H1 (cell line): Measurements from ENCODE around the gene LRTM2. TPM values are rescaled to one million over a fixed set of nuclear protein-coding genes. Genes with fewer than 3 reads are reported as not detected.

Source experiments
- CTCF ChIA-PET: fragments of 300-600 bp; sonication (Branson Sonifier 250); formaldehyde crosslinking; loops from one replicate; lab custom pipeline; 2021; ENCODE audit not compliant: partially characterized antibody; lab: Charles Lee
- POLR2A ChIA-PET: fragments of 300-600 bp; sonication (Branson Sonifier 250); formaldehyde crosslinking; loops from one replicate; lab custom pipeline; 2021; ENCODE audit warnings: inconsistent platforms; ENCODE audit not compliant: partially characterized antibody; lab: Charles Lee
- DNase-seq, 2 experiments: peaks; one replicate each; pipeline versions ENCODE4 v3.0.0 to v3.0.0-alpha.2; 2010 to 2022; ENCODE audit warnings: low spot score in 2 of 2, low read depth in 1 of 2, mixed read lengths in 1 of 2
- FAIRE-seq: peaks from 2 replicates; lab custom pipeline; 2011; peaks lifted over from hg19 to GRCh38; lab: Jason Lieb, UNC
- H2AFZ ChIP-seq: 2 replicates; pipeline ENCODE4 v1.8.1; 2012; ENCODE audit warnings: low read length, inconsistent platforms
- H2AK5ac ChIP-seq: 2 replicates; pipeline ENCODE4 v1.6.1; 2013; ENCODE audit warnings: low read depth, low read length
- H2BK120ac ChIP-seq: replicated peaks from 2 replicates; pipeline ENCODE3; 2013; ENCODE audit warnings: low read depth, low read length, inconsistent platforms
- H2BK12ac ChIP-seq: 2 replicates; pipeline ENCODE4 v1.6.1; 2013; ENCODE audit warnings: low read depth, low read length
- H2BK15ac ChIP-seq: 2 replicates; pipeline ENCODE4 v1.6.1; 2013; ENCODE audit warnings: low read length
- H2BK20ac ChIP-seq: 2 replicates; pipeline ENCODE4 v1.6.1; 2013; ENCODE audit warnings: low read length
- H2BK5ac ChIP-seq: 2 replicates; pipeline ENCODE4 v1.6.1; 2013; ENCODE audit warnings: low read depth, low read length
- H3K14ac ChIP-seq: 2 replicates; pipeline ENCODE4 v1.6.1; 2013; ENCODE audit warnings: inconsistent platforms; ENCODE audit not compliant: insufficient read length
- H3K18ac ChIP-seq: 2 replicates; pipeline ENCODE4 v1.6.1; 2013; ENCODE audit warnings: low read length; ENCODE audit errors: extremely low read depth
- H3K23ac ChIP-seq: 2 replicates; pipeline ENCODE4 v1.6.1; 2013; ENCODE audit warnings: inconsistent platforms; ENCODE audit not compliant: insufficient read length
- H3K23me2 ChIP-seq: 2 replicates; pipeline ENCODE4 v1.6.1; 2013; ENCODE audit warnings: low read depth, low read length
- H3K27ac ChIP-seq: 2 replicates; pipeline ENCODE4 v1.6.1; 2011; ENCODE audit warnings: low read depth, low read length, inconsistent platforms
- H3K27me3 ChIP-seq, 4 experiments: replicated peaks in 1 of 4; 1 replicate in 1 of 4; 2 replicates in 3 of 4; pipeline versions ENCODE4 v1.6.1 to v1.8.1; 2011 to 2013; ENCODE audit warnings: low read length in 3 of 4, mild to moderate bottlenecking in 3 of 4, inconsistent platforms in 2 of 4, mixed read lengths in 2 of 4, moderate library complexity in 1 of 4; ENCODE audit not compliant: control insufficient read depth in 3 of 4, insufficient read depth in 3 of 4; ENCODE audit errors: extremely low read depth in 1 of 4
- H3K36me3 ChIP-seq, 4 experiments: 2 replicates each; pipeline versions ENCODE4 v1.6.1 to v1.8.1; 2011 to 2013; ENCODE audit warnings: mild to moderate bottlenecking in 4 of 4, low read length in 3 of 4, moderate library complexity in 2 of 4, control low read depth in 1 of 4, inconsistent platforms in 1 of 4; ENCODE audit not compliant: insufficient read depth in 4 of 4, control insufficient read depth in 2 of 4
- H3K4ac ChIP-seq: replicated peaks from 2 replicates; pipeline ENCODE3; 2013; ENCODE audit warnings: low read length, low read depth, mixed read lengths, inconsistent platforms; ENCODE audit not compliant: insufficient read length
- H3K4me1 ChIP-seq, 4 experiments: replicated peaks in 1 of 4; 1 replicate in 1 of 4; 2 replicates in 3 of 4; pipeline versions ENCODE4 v1.6.1 to v1.8.1; 2011 to 2013; ENCODE audit warnings: low read length in 3 of 4, inconsistent platforms in 2 of 4, mixed read lengths in 1 of 4; ENCODE audit not compliant: insufficient read depth in 4 of 4, control insufficient read depth in 3 of 4
- H3K4me2 ChIP-seq, 2 experiments: 2 replicates each; pipeline versions ENCODE4 v1.6.1 to v1.8.1; 2011 to 2013; ENCODE audit warnings: low read depth in 2 of 2, low read length in 2 of 2, control low read depth in 1 of 2, inconsistent platforms in 1 of 2, mild to moderate bottlenecking in 1 of 2; ENCODE audit not compliant: insufficient read depth in 1 of 2
- H3K4me3 ChIP-seq, 4 experiments: fragments of 200-600, 300-600 bp in 1 of 4; sonication (generic), shearing (Covaris generic), sonication (Bioruptor Twin) in 1 of 4; 2 replicates each; pipeline versions ENCODE4 v1.5.1 to v1.8.1; 2011 to 2016; ENCODE audit warnings: low read length in 4 of 4, low read depth in 3 of 4, control low read depth in 2 of 4, inconsistent platforms in 2 of 4, mild to moderate bottlenecking in 2 of 4, mixed read lengths in 1 of 4, moderate library complexity in 1 of 4; ENCODE audit not compliant: insufficient read depth in 2 of 4; ENCODE audit errors: extremely low read depth in 1 of 4
- H3K56ac ChIP-seq: replicated peaks from 2 replicates; pipeline ENCODE3; 2013; ENCODE audit warnings: low read depth, mild to moderate bottlenecking, mixed read lengths, low read length, inconsistent platforms; ENCODE audit not compliant: insufficient read length
- H3K79me1 ChIP-seq: 2 replicates; pipeline ENCODE4 v1.6.1; 2013; ENCODE audit warnings: low read depth, low read length, control low read depth
- H3K79me2 ChIP-seq, 2 experiments: 2 replicates each; pipeline versions ENCODE4 v1.6.1 to v1.8.1; 2012 to 2013; ENCODE audit warnings: low read length in 2 of 2, mild to moderate bottlenecking in 2 of 2, inconsistent platforms in 1 of 2; ENCODE audit not compliant: insufficient read depth in 2 of 2, control insufficient read depth in 1 of 2
- H3K9ac ChIP-seq, 4 experiments: replicated peaks in 1 of 4; 1 replicate in 1 of 4; 2 replicates in 3 of 4; pipeline versions ENCODE4 v1.6.1 to v1.8.1; 2011 to 2013; ENCODE audit warnings: low read depth in 3 of 4, low read length in 3 of 4, control low read depth in 2 of 4, mild to moderate bottlenecking in 2 of 4, moderate library complexity in 2 of 4, inconsistent platforms in 1 of 4; ENCODE audit errors: extremely low read depth in 1 of 4
- H3K9me3 ChIP-seq, 2 experiments: 2 replicates each; pipeline versions ENCODE4 v1.6.1 to v1.8.1; 2012 to 2013; ENCODE audit warnings: mild to moderate bottlenecking in 2 of 2, moderate library complexity in 2 of 2, control low read depth in 1 of 2, inconsistent platforms in 1 of 2, low read depth in 1 of 2, low read length in 1 of 2, mixed read lengths in 1 of 2; ENCODE audit not compliant: insufficient read depth in 2 of 2
- H4K20me1 ChIP-seq, 2 experiments: replicated peaks in 1 of 2; 2 replicates each; pipeline versions ENCODE3 to v1.8.1; 2011 to 2013; ENCODE audit warnings: inconsistent platforms in 2 of 2, low read length in 2 of 2, mild to moderate bottlenecking in 1 of 2; ENCODE audit not compliant: insufficient read depth in 2 of 2, control insufficient read depth in 1 of 2
- H4K5ac ChIP-seq: 2 replicates; pipeline ENCODE4 v1.6.1; 2013; ENCODE audit warnings: low read length, low read depth, mixed read lengths, inconsistent platforms; ENCODE audit not compliant: insufficient read length
- H4K8ac ChIP-seq: 2 replicates; pipeline ENCODE4 v1.8.0; 2013; ENCODE audit warnings: mild to moderate bottlenecking, moderate library complexity, low read length, inconsistent platforms; ENCODE audit not compliant: insufficient read depth; ENCODE audit errors: extremely low read depth
- H4K91ac ChIP-seq: replicated peaks from 2 replicates; pipeline ENCODE3; 2013; ENCODE audit warnings: low read length, mixed read lengths, inconsistent platforms; ENCODE audit not compliant: insufficient read length
- ATF2 ChIP-seq: IDR thresholded peaks from 2 replicates; pipeline ENCODE4 v1.6.1; 2012; ENCODE audit warnings: low read length, inconsistent platforms
- CTBP2 ChIP-seq: IDR thresholded peaks from 2 replicates; pipeline ENCODE4 v1.7.0; 2011; ENCODE audit warnings: borderline replicate concordance, mild to moderate bottlenecking, moderate library complexity, mixed read lengths, low read length; ENCODE audit not compliant: insufficient read depth, insufficient read length
- E2F6 ChIP-seq: IDR thresholded peaks from 2 replicates; pipeline ENCODE4 v1.6.1; 2012; ENCODE audit warnings: inconsistent platforms
- HDAC2 ChIP-seq, 2 experiments: fragments of 300-600 bp in 1 of 2; sonication (generic) in 1 of 2; IDR thresholded peaks; 2 replicates each; pipeline ENCODE4 v1.6.1; 2011 to 2012; ENCODE audit warnings: low read depth in 2 of 2, low read length in 2 of 2, mild to moderate bottlenecking in 2 of 2, moderate library complexity in 2 of 2, borderline replicate concordance in 1 of 2, inconsistent platforms in 1 of 2
- KDM1A ChIP-seq: fragments of 200-600, 300-600 bp; sonication (generic); IDR thresholded peaks from 2 replicates; pipeline ENCODE4 v1.7.1; 2016; ENCODE audit warnings: mild to moderate bottlenecking, low read length, borderline replicate concordance
- KDM4A ChIP-seq: IDR thresholded peaks from one replicate; pipeline ENCODE4 v1.7.1; 2012; ENCODE audit warnings: low read depth, mild to moderate bottlenecking, moderate library complexity, low read length, inconsistent platforms; ENCODE audit not compliant: severe bottlenecking
- SIX5 ChIP-seq: IDR thresholded peaks from 2 replicates; pipeline ENCODE4 v1.6.1; 2011; ENCODE audit warnings: mild to moderate bottlenecking, low read depth, low read length
- SP2 ChIP-seq: IDR thresholded peaks from 2 replicates; pipeline ENCODE4 v1.6.1; 2012; ENCODE audit warnings: mild to moderate bottlenecking, low read length, inconsistent platforms
- SUZ12 ChIP-seq: fragments of 200-600 bp; sonication (generic); IDR thresholded peaks from 2 replicates; pipeline ENCODE4 v1.6.1; 2012; ENCODE audit warnings: mild to moderate bottlenecking, inconsistent platforms, low read length, moderate library complexity, mixed read lengths
- USF2 ChIP-seq: IDR thresholded peaks from 2 replicates; pipeline ENCODE4 v1.6.1; 2011; ENCODE audit warnings: low read length, improper control_type of control experiment
- WGBS, 2 experiments: shearing (Covaris generic) in 1 of 2; methylation state at CpG; one replicate each; pipeline versions ENCODE4 v1.1.6 to v1.1.7; 2013 to 2015; ENCODE audit warnings: low lambda C conversion rate in 2 of 2, mixed read lengths in 2 of 2, inconsistent platforms in 1 of 2, low coverage in 1 of 2, missing lambda C conversion rate in 1 of 2; ENCODE audit not compliant: insufficient replicate concordance in 2 of 2, insufficient coverage in 1 of 2, insufficient read length in 1 of 2; ENCODE audit errors: extremely low coverage in 1 of 2, missing lambda C conversion rate in 1 of 2; 5-methylcytosine and 5-hydroxymethylcytosine counted together
- polyA plus RNA-seq, 7 experiments: library from polyadenylated mRNA; depleted of rRNA in 3 of 7; stranded (reverse) in 5 of 7; unstranded in 2 of 7; fragments of >200 nt in 5 of 7; fragments of 200-250 nt in 2 of 7; gene quantifications; 1 replicate in 5 of 7; 2 replicates in 1 of 7; 4 replicates in 1 of 7; pipeline versions ENCODE4 v1.2.1 to v1.2.3, GENCODE V29; 2011 to 2013; ENCODE audit warnings: missing spikeins in 2 of 7, mixed read lengths in 2 of 7
- total RNA-seq: library from RNA; stranded (reverse); fragmentation: NEBNext Ultra II Directional; extraction: Animal tissue kit (Norgen Biotek cat#: 25700); gene quantifications from 2 replicates; pipeline ENCODE4 v1.2.1, GENCODE V29; 2021

LRTM2 gene
- total and polyA plus RNA-seq, 2 of the 8 experiments (the other 6 are each of a cell fraction or from before 2014, with no cell fraction given): 0.06 TPM; not detected in 1

- no peak overlapping the region for H2BK12ac ChIP-seq
- WGBS, 2 experiments: 87% methylated on average over 10 of the region's 14 CpGs; no CpG with 5 or more reads in 1 of the 2 experiments
- H3K4me1 ChIP-seq: peaks cover 0 to 17% (median 6%) of the 10 kb centered on the region in 4 experiments; a peak in 6 of 7 replicates
- no peak overlapping the region for H2BK5ac ChIP-seq
- no peak overlapping the region for H2AK5ac ChIP-seq
- no peaks in the 10 kb centered on the region for H4K20me1 ChIP-seq
- H3K56ac ChIP-seq: no peak overlapping the region
- H3K9ac ChIP-seq: no peak overlapping the region
- no peaks in the 10 kb centered on the region for H3K27me3 ChIP-seq
- no peak overlapping the region for H4K91ac ChIP-seq
- H3K79me2 ChIP-seq: no peaks in the 10 kb centered on the region
- ChIA-PET POLR2A (no interaction called here), CTCF (interaction anchor here (1.1 to 2.9 kb wide), 2 partner anchors 13 to 94 kb away, joined by 3 to 11 read pairs; no protein-coding TSS in a partner anchor)
- no peaks in the 10 kb centered on the region for H3K23me2 ChIP-seq
- no peak overlapping the region for H4K8ac ChIP-seq
- no peak overlapping the region for H4K5ac ChIP-seq
- FAIRE-seq (no peak), DNase-seq (no peak)
- H2BK15ac ChIP-seq: no peak overlapping the region
- no peak overlapping the region for H2BK20ac ChIP-seq
- no peaks in the 10 kb centered on the region for H3K79me1 ChIP-seq
- H3K36me3 ChIP-seq: no peaks in the 10 kb centered on the region
- H3K4me2 ChIP-seq: no peak overlapping the region
- no peak overlapping the region for H3K4ac ChIP-seq
- H2AFZ ChIP-seq: no peak overlapping the region
- H3K18ac ChIP-seq: no peak overlapping the region
- no peak overlapping the region for H3K23ac ChIP-seq
- H3K4me3 ChIP-seq: no peak overlapping the region
- H2BK120ac ChIP-seq: no peak overlapping the region
- no peaks in the 10 kb centered on the region for H3K9me3 ChIP-seq
- no peak overlapping the region for H3K27ac ChIP-seq
- H3K14ac ChIP-seq: no peak overlapping the region
- TF ChIP-seq ATF2 (no peak), HDAC2 (IDR thresholded peaks at IDR 0.05; ENCODE audit: borderline replicate concordance in 1 of 2, low read depth in 2 of 2, low read length in 2 of 2) (no peak), SUZ12 (no peak), E2F6 (no peak), SP2 (no peak), SIX5 (no peak), KDM1A (no peak), CTBP2 (no peak), KDM4A (no peak), USF2 (no peak)
Observed at GRCh38 chr12:1845427-1845826, 25.1 kb downstream of the LRTM2 start.
